GM18508 (cell line): ENCODE data around the gene BCL2L14.
"Not testable (repeated sequence)": the region's sequence is repeated elsewhere in the genome, so short reads cannot be mapped to it uniquely, and the experiment has no call there.

ENCODE experiments used
- ATAC-seq: cut with Tn5 transposase; IDR thresholded peaks from one replicate; pipeline ENCODE4 v1.9.1; 2021; ENCODE audit warnings: moderate number of reproducible peaks; ENCODE audit not compliant: insufficient read depth, unreplicated experiment

BCL2L14 gene

DNA sequence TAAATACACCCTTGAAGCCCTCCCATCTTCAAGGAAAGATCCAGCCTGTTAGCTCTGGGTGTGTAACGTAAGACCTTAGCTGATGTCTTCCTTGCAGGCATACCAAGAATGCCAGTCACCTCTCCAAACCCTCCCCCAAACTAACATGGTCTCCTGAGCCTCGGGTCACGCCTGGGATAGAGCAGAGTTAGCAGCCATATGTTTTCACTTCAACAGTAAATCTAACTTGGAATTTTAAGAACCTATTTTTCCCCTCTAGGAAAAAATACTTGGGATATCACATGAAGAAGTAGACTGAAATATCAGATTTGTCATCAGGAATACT lies 27.9 kb downstream of the BCL2L14 start:
- ATAC-seq = no peak

DNA sequence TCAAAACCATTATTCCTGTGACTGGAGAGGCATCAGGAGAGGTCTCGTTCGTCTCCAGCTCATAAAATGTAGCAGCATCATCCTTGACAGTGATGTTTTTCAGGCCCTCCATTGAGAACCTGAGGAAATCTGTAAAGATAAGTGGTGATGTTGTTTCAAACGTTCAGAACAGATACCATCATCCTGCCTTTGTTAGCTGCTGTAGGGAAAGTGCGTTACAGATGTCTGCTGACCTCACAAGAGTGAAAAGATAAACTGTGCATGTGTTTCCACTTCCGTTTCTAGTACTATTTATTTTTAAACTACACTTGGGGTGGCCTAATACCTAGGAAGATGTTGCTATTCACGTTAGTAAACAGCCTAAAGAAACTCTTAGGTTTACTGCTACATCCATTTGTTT lies 28.4 kb downstream of the BCL2L14 start:
- ATAC-seq = no peak

DNA sequence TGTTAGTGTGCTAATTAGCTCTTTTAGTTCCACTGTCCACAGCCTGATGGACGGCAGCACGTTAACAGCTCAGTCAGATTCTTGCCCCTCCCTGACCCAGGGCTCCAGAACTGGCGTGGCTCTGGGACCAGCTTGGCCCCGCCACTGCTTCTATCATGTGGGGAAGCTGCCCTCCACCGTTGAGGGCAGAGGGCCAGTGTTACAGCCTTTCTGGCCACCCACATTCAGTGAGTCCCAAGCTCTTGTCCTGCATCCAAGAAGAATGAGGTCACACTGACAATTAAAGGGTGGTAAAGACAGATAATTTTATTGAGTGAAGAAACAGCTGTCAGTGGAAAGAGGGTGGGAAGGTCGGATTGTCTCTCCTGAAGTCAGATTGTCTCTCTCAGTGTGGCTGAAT lies 36.9 kb downstream of the BCL2L14 start:
- ATAC-seq = no peak

DNA sequence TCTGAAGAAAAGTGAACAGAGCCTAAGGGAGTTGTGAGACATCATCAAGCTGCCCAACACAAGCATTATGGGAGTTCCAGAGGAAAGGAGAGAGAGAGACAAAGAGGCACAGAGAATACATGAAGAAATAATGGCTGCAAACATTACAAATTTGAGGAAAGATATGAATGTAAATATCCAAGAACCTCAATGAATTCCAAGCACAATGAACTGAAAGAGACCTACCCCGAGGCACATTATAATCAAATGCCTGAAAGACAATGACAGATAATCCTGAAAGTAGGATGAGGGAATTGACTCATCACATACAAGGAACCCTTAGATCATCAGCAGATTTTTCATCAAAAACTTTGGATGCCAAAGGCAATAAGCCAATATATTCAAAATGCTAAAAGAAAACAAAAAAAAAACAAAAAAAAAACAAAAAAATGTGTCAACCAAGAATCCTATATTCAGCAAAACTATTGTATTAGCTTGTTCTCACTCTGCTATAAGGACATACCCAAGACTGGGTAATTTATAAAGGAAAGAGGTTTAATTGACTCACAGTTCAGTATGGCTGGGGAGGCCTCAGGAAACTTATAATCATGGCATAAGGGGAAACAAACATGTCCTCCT lies 37.8 kb downstream of the BCL2L14 start:
- ATAC-seq = no peak

DNA sequence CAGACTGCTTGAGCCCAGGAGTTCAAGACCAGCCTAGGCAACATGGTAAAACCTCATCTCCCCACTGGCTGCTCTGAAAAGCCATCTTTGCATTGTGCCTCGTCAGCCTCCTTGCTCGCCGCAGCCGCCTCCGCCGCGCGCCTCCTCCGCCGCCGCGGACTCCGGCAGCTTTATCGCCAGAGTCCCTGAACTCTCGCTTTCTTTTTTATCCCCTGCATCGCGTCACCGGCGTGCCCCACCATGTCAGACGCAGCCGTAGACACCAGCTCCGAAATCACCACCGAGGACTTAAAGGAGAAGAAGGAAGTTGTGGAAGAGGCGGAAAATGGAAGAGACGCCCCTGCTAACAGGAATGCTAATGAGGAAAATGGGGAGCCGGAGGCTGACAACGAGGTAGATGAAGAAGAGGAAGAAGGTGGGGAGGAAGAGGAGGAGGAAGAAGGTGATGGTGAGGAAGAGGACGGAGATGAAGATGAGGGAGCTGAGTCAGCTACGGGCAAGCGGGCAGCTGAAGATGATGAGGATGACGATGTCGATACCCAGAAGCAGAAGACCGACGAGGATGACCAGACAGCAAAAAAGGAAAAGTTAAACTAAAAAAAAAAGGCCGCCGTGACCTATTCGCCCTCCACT lies 40.3 kb downstream of the BCL2L14 start:
- not testable (repeated sequence) for ATAC-seq

DNA sequence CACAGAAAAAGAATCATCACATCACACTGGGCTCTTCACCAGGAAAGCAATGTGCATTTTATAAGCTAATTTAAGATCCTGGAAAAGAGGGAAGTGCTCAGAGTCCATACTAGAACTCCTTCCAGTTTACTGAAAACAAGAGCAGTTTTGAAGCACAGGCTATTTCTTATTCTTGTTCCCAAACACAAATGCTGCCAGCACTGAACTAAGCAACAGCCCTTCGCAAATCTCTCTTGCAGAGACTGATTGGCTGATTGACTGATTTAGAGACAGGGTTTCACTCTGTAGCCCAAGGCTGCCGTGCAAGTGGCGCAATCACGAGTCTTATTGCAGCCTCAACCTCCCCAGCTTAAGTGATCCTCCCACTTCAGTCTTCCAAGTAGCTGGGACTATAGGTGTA lies 44.8 kb downstream of the BCL2L14 start:
- ATAC-seq = no peak

DNA sequence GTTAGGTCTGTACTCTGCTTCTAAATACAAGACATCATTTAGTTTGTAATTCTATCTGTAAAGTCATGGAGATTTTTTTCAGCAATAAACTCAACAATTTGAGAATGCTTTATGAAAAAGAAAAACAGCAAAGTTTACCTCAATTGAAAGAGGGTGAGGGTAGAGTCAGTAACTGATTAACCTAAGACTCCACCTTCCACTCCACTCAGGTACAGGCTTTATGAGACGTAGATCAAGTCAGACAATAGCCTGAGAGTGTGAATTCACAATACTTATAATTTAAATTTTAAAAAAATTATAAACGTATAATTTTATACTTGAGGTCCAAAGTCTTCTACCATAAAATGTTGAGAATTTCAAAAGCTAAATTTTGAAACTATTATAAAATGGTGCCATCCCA lies 45.9 kb downstream of the BCL2L14 start:
- no peak for ATAC-seq

DNA sequence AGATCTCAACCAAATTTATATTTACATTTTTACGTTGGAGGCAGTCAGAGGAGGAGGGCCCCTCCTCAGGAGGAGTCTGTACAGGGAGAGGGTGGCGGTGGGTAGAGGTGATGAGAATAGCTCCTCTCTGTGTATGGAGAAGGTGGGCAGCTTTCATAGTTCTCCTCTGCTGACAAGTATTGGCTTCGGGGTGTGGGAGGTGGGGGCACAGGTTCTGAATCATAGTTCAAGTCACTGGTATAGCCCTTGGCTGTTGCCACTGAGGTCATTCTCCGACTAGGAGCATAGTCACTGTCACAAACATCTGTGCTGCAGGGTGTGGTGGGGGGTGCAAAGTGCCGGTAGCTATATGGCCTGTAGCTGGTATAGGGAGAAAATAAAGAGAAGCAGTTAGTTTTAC lies 50.3 kb downstream of the BCL2L14 start:
- ATAC-seq = no peak

DNA sequence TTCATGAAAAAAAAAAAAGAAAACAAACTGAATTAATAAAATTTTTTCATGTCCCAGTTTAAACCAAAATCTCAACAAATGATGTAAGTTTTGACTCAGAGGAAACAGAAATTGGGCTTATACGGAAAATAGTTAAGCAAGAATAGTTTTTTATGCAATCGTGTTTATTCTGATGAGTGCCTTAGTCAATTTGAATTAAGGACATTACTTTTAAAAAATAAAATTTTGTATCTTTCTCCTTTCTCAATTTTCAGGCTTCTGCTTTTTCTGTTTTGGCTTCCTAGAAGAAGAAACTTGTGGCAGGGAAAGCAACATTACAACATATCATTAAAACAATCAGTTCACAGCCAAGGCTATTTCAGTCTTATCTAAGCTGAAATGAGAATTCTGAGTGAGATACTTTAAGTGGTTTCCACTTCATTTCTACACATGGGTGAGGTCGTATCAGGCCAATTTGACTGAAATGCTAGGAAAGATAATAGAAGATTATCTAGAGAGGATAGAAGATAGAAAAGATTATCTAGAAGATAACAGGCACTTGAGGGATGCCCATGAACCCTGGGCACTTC lies 52.4 kb downstream of the BCL2L14 start:
- no peak for ATAC-seq

DNA sequence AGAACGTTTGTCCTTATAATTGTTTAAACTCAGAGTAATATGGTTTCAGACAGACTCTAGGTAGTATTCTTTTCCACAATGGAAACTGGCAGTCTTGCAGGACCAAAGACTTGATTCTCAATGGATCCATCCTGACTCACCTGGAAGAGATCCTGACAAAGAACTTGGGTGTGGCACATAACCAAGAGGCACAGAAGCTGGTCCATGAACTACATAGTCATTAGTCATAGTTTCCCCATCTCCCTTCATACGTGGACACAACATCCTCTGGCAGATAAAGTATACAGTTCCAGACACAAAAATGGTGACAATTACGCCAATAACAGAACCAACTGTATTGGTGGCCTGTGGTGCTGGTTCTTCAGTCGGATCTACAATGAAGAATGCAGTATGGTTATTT lies 55.8 kb downstream of the BCL2L14 start:
- ATAC-seq = no peak

DNA sequence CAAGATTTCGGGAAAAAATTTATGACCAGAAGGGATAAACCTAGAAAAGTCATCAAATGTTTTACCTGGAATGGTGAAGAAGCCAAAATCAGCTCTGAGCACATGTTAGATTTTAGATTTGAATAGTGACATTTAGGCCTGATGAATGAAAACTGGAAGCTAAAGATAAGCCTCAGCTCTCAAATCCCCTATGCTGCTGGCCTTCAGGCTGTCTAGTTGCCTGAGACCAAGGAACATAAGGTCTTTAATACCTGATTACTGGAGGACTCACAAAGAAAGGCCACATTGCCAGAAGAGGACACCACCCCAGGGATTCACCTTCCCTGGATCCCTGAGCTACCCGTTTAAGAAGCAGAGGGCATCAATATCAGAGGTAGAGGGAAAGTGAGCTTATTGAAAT lies 56.6 kb downstream of the BCL2L14 start:
- ATAC-seq = no peak

DNA sequence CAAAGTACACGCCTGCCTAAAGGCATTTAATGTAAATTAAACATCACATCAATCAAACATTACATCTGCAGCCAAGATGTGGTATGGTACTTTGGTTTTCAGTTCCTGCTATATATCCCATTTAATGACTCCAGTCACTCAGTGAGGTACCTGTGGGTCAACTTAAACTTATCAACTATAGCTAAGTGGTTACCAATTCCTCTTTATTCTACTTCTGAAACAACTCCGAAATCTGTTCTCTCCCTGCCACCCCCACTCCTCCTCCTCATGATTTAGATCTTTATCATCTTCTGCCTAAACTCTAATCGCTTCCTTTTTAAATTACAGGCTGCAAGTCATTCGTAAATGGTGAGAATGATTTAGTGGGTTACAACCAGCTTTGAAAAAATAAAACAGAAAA lies 57.9 kb downstream of the BCL2L14 start:
- no peak for ATAC-seq

DNA sequence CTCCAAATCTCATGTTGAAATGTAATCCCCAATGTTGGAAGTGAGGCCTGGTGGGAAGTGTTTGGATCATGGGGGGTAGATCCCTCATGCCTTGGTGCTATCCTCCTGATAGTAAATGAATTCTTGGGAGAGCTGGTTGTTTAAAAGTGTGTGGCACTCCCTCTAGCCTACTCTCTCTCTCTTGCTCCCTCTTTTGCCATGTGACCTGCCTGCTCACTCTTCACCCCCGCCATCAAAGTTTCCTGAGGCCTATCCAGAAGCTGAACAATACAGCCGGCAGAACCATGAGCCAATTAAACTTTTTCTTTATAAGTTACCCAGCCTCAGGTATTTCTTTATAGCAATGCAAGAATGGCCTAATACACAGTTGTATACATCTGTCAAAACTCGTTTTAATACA lies 62.5 kb downstream of the BCL2L14 start:
- ATAC-seq = no peak

DNA sequence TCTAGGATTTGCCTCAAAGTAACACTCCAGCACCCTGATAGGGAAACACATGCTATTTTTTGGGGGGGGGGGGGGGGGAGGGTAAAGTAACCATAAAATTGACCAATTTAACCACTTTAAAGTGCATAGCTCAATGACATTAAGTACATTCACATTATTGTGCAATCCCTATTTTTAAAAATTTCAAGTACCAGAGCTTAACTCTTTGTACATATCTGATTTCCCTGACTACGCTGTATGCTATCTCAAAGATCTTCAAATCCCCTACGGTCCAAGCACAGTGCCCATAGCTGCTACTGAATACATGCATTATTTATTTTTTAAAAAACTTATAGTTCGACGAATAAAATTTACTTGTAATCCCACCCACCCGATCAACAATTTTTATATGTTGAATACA lies 63.0 kb downstream of the BCL2L14 start:
- ATAC-seq = no peak

DNA sequence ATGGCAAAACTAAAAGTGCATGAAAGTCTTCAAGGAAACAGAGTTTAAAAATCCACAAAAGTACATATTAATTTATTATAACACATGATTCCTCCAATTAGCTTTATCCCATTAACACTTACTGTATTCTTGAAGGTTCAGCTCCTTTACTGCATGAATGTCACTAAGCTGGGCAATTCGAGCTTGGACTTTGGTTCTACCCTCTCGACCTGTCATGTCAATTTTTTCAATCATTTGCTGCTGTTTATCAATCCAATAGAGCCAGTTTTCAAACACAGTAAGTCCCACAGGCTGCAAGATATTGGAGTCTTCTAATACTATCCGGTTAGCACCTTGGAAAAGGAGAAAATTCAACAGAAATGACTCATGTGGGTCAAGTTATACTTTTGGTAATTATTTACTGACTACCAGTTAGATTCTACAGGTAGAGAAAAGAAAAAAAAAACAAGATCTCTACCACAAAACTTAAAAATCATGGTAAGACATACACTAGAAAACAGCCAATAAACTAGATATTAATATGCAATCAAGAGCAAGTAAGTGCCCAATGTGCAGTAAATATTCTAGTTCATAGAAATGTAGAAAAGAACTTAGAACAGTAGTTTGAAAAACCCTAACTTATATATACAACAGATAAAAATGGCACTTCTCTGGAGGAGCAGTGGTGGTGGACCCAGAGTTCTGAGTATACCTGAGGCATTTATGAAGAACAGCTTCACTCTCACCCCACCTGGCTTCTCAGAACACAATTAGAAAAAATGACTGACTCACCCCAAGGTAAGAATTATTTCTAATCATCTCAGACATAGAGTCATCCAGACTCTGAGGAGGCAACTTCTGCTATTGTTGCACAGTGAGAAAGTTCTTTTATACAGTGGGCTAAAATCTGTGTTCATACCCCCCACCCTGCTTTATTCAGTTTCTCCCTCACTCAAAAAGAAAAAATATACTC lies 67.7 kb downstream of the BCL2L14 start:
- ATAC-seq = no peak

DNA sequence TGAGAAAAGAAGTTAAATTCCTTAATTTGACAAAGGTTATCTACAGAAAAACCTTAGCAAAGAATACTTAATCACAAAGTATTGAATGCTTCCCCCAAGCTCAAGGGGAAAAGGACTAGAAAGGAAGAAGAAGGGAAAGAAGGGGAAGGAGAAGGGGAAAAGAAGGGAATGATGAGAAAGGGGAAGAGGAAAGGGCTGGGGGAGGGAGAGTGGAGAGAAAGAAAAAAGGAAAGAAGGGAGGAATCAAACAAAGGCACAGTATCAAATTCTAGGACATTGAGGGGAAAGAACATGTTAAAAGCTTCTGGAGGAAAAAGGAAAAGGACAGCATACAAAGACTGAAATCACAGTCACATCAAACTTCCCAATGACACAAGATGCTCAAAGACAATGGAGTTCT lies 70.3 kb downstream of the BCL2L14 start:
- no peak for ATAC-seq

DNA sequence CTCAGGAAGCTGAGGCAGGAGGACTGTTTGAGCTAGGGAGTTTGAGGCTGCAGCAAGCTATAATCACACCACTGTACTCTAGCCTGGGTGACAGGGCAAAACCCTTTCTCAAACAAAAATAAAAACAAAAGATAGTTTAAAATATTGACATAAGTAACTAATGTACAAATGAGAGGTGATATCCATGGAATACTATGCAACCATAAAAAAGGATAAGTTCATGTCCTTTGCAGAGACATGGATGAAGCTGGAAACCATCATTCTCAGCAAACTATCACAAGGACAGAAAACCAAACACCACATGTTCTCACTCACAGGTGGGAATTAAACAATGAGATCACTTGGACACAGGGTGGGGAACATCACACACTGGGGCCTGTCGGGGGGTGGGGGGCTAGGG lies 73.8 kb downstream of the BCL2L14 start:
- not testable (repeated sequence) for ATAC-seq

DNA sequence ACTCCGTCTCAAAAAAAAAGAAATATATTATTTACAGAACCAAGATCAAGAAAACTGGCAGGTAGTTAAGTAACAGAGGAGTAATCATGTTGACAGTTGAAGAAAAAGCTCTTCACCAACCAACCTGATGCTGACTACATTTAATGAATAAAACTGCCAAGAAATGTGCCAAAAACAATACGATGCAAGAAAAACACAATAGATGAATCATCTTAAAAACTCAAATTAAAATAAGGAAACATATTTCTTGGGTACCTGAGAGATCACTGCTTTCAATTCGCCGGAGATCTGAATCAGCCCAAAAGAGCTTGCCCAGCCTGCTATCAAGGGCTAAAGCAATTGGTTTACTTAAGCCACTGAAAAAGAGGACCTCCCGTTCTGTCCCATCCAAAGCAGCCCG lies 76.4 kb downstream of the BCL2L14 start:
- ATAC-seq = no peak
